Fibroblast of mammary gland (primary cell): Measurements from ENCODE around the gene TTBK2.

Source experiments
- DNase-seq: peaks from one replicate; pipeline ENCODE4 v3.0.0-alpha.2; 2010; ENCODE audit warnings: low read depth
- H3K4me3 ChIP-seq: 2 replicates; pipeline ENCODE4 v1.5.1; 2011; ENCODE audit warnings: low read depth, mild to moderate bottlenecking, low read length, moderate library complexity; ENCODE audit not compliant: control insufficient read depth
- CTCF ChIP-seq: conservative IDR thresholded peaks from 2 replicates; pipeline ENCODE4 v1.5.1; 2011; ENCODE audit warnings: low read depth, low read length, inconsistent platforms; ENCODE audit not compliant: control insufficient read depth, insufficient read depth

Gene TTBK2

GRCh38 chr15:42730536-42730935 is 190.0 kb downstream of the TTBK2 start:
- no peak for TF ChIP-seq CTCF
- no peak for DNase-seq
- H3K4me3 ChIP-seq: no peak overlapping the region

GRCh38 chr15:42730135-42730534 is 190.4 kb downstream of the TTBK2 start:
- H3K4me3 ChIP-seq: no peak overlapping the region
- no peak for DNase-seq
- TF ChIP-seq CTCF: no peak

- DNase-seq: no peak
- TF ChIP-seq CTCF: no peak
- no peak overlapping the region for H3K4me3 ChIP-seq
Measured at GRCh38 chr15:42729409-42729808, 191.2 kb downstream of the TTBK2 start.

- no peak for TF ChIP-seq CTCF
- H3K4me3 ChIP-seq: no peak overlapping the region
- DNase-seq: no peak
Measured at GRCh38 chr15:42728972-42729371, 191.6 kb downstream of the TTBK2 start.

GRCh38 chr15:42728560-42728959 is 192.0 kb downstream of the TTBK2 start:
- TF ChIP-seq CTCF: no peak
- H3K4me3 ChIP-seq: no peak overlapping the region
- no peak for DNase-seq

- DNase-seq: no peak
- TF ChIP-seq CTCF: no peak
- no peak overlapping the region for H3K4me3 ChIP-seq
Measured at GRCh38 chr15:42727750-42728381, 192.7 kb downstream of the TTBK2 start.

GRCh38 chr15:42726114-42726513 is 194.5 kb downstream of the TTBK2 start:
- no peak for DNase-seq
- H3K4me3 ChIP-seq: no peak overlapping the region
- no peak for TF ChIP-seq CTCF
